ENCODE results near the gene LDLRAD4.

LDLRAD4 gene

DNA sequence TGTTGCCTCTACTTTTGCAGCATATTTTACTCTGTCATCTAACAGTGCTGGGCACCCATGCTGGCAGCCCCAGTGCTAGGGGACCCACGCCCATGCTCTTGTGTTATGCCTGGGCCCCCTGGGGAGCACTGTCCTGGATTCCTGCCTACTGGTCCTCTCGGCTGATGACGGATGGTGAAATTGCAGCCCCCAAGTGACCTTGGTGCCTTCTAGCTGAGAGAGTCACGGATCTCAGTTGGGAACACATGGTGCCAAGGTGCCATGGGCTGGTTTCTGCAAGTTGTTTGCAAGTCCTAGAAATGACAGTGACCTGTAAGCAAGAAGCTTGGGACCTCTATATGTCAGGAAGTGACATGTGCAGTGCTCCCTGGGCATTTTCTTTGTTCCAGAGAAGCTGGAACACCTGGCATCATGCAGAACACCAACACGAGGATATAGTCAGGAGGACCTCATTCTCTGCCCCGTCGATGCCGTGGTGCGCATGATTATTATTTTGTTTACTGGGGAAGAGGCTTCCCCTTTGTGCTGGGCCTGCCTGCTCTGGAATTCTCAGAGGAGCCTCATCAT, 187.6 kb downstream of the LDLRAD4 start:
- no peaks in the 10 kb centered on the region for H3K9me2 ChIP-seq (replicated peaks; ENCODE audit: insufficient read depth, low read length)
- H3K9me3 ChIP-seq (ENCODE audit: insufficient read depth, low read length) = no peaks in the 10 kb centered on the region
- no peak overlapping the region for H3K9ac ChIP-seq (ENCODE audit: low read length)
- no peaks in the 10 kb centered on the region for H3K27me3 ChIP-seq (ENCODE audit: low read length)
- no peak overlapping the region for H3K4me2 ChIP-seq (ENCODE audit: low read depth, low read length, poor library complexity, severe bottlenecking)
- H2AFZ ChIP-seq (ENCODE audit: low read depth, low read length, severe bottlenecking) = no peak overlapping the region
- no peaks in the 10 kb centered on the region for H3K79me2 ChIP-seq (ENCODE audit: insufficient read depth, low read length)
- no peaks in the 10 kb centered on the region for H3K36me3 ChIP-seq (ENCODE audit: low read length)
- no peaks in the 10 kb centered on the region for H4K20me1 ChIP-seq (ENCODE audit: low read depth, low read length)
- H3K4me3 ChIP-seq (ENCODE audit: insufficient read depth, low read length, poor library complexity, severe bottlenecking) = no peak overlapping the region
- no peaks in the 10 kb centered on the region for H3F3A ChIP-seq (ENCODE audit: insufficient read depth)
- no peak for TF ChIP-seq EZH2phosphoT487 (conservative IDR thresholded peaks at IDR 0.05; ENCODE audit: low read length)
- TF ChIP-seq, protein P1, sequence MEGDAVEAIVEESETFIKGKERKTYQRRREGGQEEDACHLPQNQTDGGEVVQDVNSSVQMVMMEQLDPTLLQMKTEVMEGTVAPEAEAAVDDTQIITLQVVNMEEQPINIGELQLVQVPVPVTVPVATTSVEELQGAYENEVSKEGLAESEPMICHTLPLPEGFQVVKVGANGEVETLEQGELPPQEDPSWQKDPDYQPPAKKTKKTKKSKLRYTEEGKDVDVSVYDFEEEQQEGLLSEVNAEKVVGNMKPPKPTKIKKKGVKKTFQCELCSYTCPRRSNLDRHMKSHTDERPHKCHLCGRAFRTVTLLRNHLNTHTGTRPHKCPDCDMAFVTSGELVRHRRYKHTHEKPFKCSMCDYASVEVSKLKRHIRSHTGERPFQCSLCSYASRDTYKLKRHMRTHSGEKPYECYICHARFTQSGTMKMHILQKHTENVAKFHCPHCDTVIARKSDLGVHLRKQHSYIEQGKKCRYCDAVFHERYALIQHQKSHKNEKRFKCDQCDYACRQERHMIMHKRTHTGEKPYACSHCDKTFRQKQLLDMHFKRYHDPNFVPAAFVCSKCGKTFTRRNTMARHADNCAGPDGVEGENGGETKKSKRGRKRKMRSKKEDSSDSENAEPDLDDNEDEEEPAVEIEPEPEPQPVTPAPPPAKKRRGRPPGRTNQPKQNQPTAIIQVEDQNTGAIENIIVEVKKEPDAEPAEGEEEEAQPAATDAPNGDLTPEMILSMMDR (IDR thresholded peaks at IDR 0.05; ENCODE audit: insufficient read depth, low read length, poor library complexity, severe bottlenecking) = no peak
- no peak overlapping the region for H3K27ac ChIP-seq (ENCODE audit: low read depth, low read length)

DNA sequence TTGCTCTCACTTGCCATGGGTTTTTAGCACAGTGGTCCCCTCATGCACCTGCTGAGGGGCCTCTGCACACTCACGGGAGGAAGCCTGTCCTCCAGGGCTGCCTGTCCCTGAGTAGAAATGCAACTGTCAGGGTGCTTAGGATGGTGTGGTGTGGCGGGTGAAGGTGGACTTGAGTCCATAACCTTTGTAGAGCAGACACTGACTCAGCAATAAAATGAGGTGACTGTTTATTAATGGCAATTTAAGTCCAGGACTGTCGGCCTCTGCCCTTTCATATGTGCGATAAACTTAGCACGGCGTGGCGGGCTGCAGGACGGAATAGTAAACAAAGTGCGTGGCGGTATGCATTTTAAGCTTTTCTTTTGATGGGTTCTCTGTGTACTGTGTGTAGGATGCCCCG, 188.2 kb downstream of the LDLRAD4 start:
- H3K79me2 ChIP-seq (ENCODE audit: insufficient read depth, low read length) = no peaks in the 10 kb centered on the region
- no peaks in the 10 kb centered on the region for H3K27me3 ChIP-seq (ENCODE audit: low read length)
- H2AFZ ChIP-seq (ENCODE audit: low read depth, low read length, severe bottlenecking) = no peak overlapping the region
- no peaks in the 10 kb centered on the region for H4K20me1 ChIP-seq (ENCODE audit: low read depth, low read length)
- H3K36me3 ChIP-seq (ENCODE audit: low read length) = no peaks in the 10 kb centered on the region
- no peaks in the 10 kb centered on the region for H3F3A ChIP-seq (ENCODE audit: insufficient read depth)
- H3K4me2 ChIP-seq (ENCODE audit: low read depth, low read length, poor library complexity, severe bottlenecking) = no peak overlapping the region
- no peaks in the 10 kb centered on the region for H3K9me2 ChIP-seq (replicated peaks; ENCODE audit: insufficient read depth, low read length)
- no peak overlapping the region for H3K4me3 ChIP-seq (ENCODE audit: insufficient read depth, low read length, poor library complexity, severe bottlenecking)
- no peak overlapping the region for H3K27ac ChIP-seq (ENCODE audit: low read depth, low read length)
- TF ChIP-seq, protein P1 (IDR thresholded peaks at IDR 0.05; ENCODE audit: insufficient read depth, low read length, poor library complexity, severe bottlenecking) = no peak
- no peak for TF ChIP-seq EZH2phosphoT487 (conservative IDR thresholded peaks at IDR 0.05; ENCODE audit: low read length)
- no peak overlapping the region for H3K9ac ChIP-seq (ENCODE audit: low read length)
- no peaks in the 10 kb centered on the region for H3K9me3 ChIP-seq (ENCODE audit: insufficient read depth, low read length)

DNA sequence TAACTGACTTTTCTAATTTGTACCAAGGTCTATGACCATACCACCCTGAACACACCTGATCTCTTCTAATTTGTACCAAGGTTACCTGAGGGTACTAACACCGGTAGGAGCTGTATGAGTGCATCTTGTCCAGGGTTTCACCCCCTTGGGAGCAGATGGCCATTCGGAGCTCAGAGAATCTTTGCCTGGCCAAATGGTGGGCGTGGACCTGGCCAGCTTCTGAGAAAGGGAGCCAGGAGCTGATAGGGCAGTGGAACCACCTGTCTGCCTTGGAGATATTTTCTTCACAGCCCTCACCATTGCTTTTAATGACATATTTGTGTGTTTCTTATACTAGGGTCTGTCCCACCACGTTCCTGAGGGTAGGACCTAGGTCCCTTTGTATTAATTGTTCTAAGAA, 188.9 kb downstream of the LDLRAD4 start:
- Histone ChIP-seq H2AFZ (ENCODE audit: low read depth, low read length, severe bottlenecking) (no peak overlapping the region), H3K79me2 (ENCODE audit: insufficient read depth, low read length) (no peaks in the 10 kb centered on the region), H3K27ac (ENCODE audit: low read depth, low read length) (no peak overlapping the region), H3K9ac (ENCODE audit: low read length) (no peak overlapping the region), H3K36me3 (ENCODE audit: low read length) (no peaks in the 10 kb centered on the region), H3K4me3 (ENCODE audit: insufficient read depth, low read length, poor library complexity, severe bottlenecking) (no peak overlapping the region), H3F3A (ENCODE audit: insufficient read depth) (no peaks in the 10 kb centered on the region), H3K9me2 (replicated peaks; ENCODE audit: insufficient read depth, low read length) (no peaks in the 10 kb centered on the region), H4K20me1 (ENCODE audit: low read depth, low read length) (no peaks in the 10 kb centered on the region), H3K4me2 (ENCODE audit: low read depth, low read length, poor library complexity, severe bottlenecking) (no peak overlapping the region), H3K9me3 (ENCODE audit: insufficient read depth, low read length) (no peaks in the 10 kb centered on the region), H3K27me3 (ENCODE audit: low read length) (no peaks in the 10 kb centered on the region)
- TF ChIP-seq EZH2phosphoT487 (conservative IDR thresholded peaks at IDR 0.05; ENCODE audit: low read length) = no peak
- TF ChIP-seq, protein P1 (IDR thresholded peaks at IDR 0.05; ENCODE audit: insufficient read depth, low read length, poor library complexity, severe bottlenecking) = no peak

All from SU-DHL-6 (cell line).